Activated CD4-positive, alpha-beta memory T cell treated with anti-CD3 and anti-CD28 coated beads, Interleukin-2, amount 10 ng/mL, durations not matched to agents 7 days and 5 days (primary cell): Measurements from ENCODE around the gene TMEM186. TPM values are rescaled to one million over a fixed set of nuclear protein-coding genes. Genes with fewer than 3 reads are reported as not detected.
A peak's percentile ranks its signal among the peaks of the same experiment; 100 is the strongest.
"Not testable (repeated sequence)": the region's sequence is repeated elsewhere in the genome, so short reads cannot be mapped to it uniquely, and the experiment has no call there.

Experiments
- CTCF ChIA-PET: fragments of 350-600 bp; sonication (Branson Sonifier 250); formaldehyde crosslinking; loops from one replicate; lab custom pipeline; 2021; ENCODE audit warnings: antibody characterized with exemption, inconsistent platforms; lab: Charles Lee
- POLR2A ChIA-PET: fragments of 350-600 bp; sonication (Branson Sonifier 250); formaldehyde crosslinking; loops from one replicate; lab custom pipeline; 2021; ENCODE audit warnings: antibody characterized with exemption; lab: Charles Lee
- DNase-seq: peaks from one replicate; pipeline ENCODE4 v3.0.0-alpha.2; 2020
- H3K27ac Mint-ChIP-seq: one replicate; pipeline ENCODE4 v1.8.0; 2021; ENCODE audit warnings: mild to moderate bottlenecking, mixed read lengths
- H3K27me3 Mint-ChIP-seq: one replicate; pipeline ENCODE4 v1.8.0; 2021; ENCODE audit warnings: mixed read lengths
- H3K36me3 Mint-ChIP-seq: one replicate; pipeline ENCODE4 v1.8.0; 2021; ENCODE audit warnings: low read depth, mixed read lengths
- H3K4me1 Mint-ChIP-seq: one replicate; pipeline ENCODE4 v1.8.0; 2021; ENCODE audit warnings: mixed read lengths
- H3K4me3 Mint-ChIP-seq: one replicate; pipeline ENCODE4 v1.8.0; 2021; ENCODE audit warnings: mild to moderate bottlenecking, mixed read lengths
- H3K9me3 Mint-ChIP-seq: one replicate; pipeline ENCODE4 v1.8.0; 2021; ENCODE audit warnings: mixed read lengths
- total RNA-seq, 2 experiments: library from RNA; stranded (reverse); gene quantifications; one replicate each; pipeline ENCODE4 v1.2.3, GENCODE V29; 2021

The TMEM186 gene
- 10 to 100 TPM; 12.2 to 12.6 TPM for total RNA-seq

GRCh38 chr16:8797364-8798173, at the start of gene TMEM186, which contains the start of gene PMM2:
TMEM186 (minus strand) TSS chr16:8797639; CDS start chr16:8797614, 25 bp downstream.
PMM2 (plus strand) TSS chr16:8797839; CDS start chr16:8797883, 44 bp downstream.
- Mint-ChIP-seq H3K27me3 (no peaks in the 10 kb centered on the region), H3K4me1 (peaks cover 38% of the 10 kb centered on the region), H3K9me3 (no peaks in the 10 kb centered on the region), H3K36me3 (peaks cover 18% of the 10 kb centered on the region), H3K4me3 (peak within 1 kb of the TSS; percentile 93), H3K27ac (peak within 1 kb of the TSS; percentile 71)
- ChIA-PET POLR2A (interaction anchor here (0.6 to 4.1 kb wide), 16 partner anchors 10 to 339 kb away, joined by 3 to 67 read pairs (median 5); partner anchors contain the start of genes CARHSP1 and HAPSTR1), CTCF (interaction anchor here (0.8 to 2.7 kb wide), 7 partner anchors 9 to 230 kb away, joined by 3 to 16 read pairs (median 3); partner anchors contain the start of genes CARHSP1 and LITAFD)
- DNase-seq = peak; percentile 97

- H3K27me3 Mint-ChIP-seq = no peaks in the 10 kb centered on the region
- CTCF ChIA-PET = interaction anchor here (0.7 to 1.5 kb wide), 2 partner anchors 30 to 162 kb away, joined by 3 to 4 read pairs; no protein-coding TSS in a partner anchor
- H3K4me1 Mint-ChIP-seq = peaks cover 35% of the 10 kb centered on the region
- no peak for DNase-seq
- peak overlapping the region; percentile 44 for H3K27ac Mint-ChIP-seq
- H3K36me3 Mint-ChIP-seq = peaks cover 59% of the 10 kb centered on the region
- H3K4me3 Mint-ChIP-seq = no peak overlapping the region
- H3K9me3 Mint-ChIP-seq = no peaks in the 10 kb centered on the region
- POLR2A ChIA-PET = interaction anchor here (1.0 kb wide), 1 partner anchor 14 kb away, joined by 3 read pairs; no protein-coding TSS in a partner anchor
Measured at GRCh38 chr16:8847145-8847544, 49.7 kb upstream of the TMEM186 start.

GRCh38 chr16:8846401-8846932, 49.0 kb upstream of the TMEM186 start:
- Mint-ChIP-seq H3K36me3 (peaks cover 58% of the 10 kb centered on the region), H3K4me3 (no peak overlapping the region), H3K27me3 (no peaks in the 10 kb centered on the region), H3K4me1 (peaks cover 39% of the 10 kb centered on the region), H3K27ac (no peak overlapping the region), H3K9me3 (no peaks in the 10 kb centered on the region)
- ChIA-PET POLR2A (no interaction called here), CTCF (interaction anchor here (1.5 kb wide), 1 partner anchor 162 kb away, joined by 3 read pairs; no protein-coding TSS in a partner anchor)
- no peak for DNase-seq

GRCh38 chr16:8845699-8846298, 48.4 kb upstream of the TMEM186 start:
- POLR2A ChIA-PET = no interaction called here
- CTCF ChIA-PET = interaction anchor here (1.5 kb wide), 1 partner anchor 163 kb away, joined by 3 read pairs; no protein-coding TSS in a partner anchor
- no peak overlapping the region for H3K4me3 Mint-ChIP-seq

GRCh38 chr16:8843296-8843695, 45.9 kb upstream of the TMEM186 start:
- DNase-seq, H3K9me3 Mint-ChIP-seq, CTCF ChIA-PET, POLR2A ChIA-PET, H3K27me3 Mint-ChIP-seq, H3K27ac Mint-ChIP-seq: not testable (repeated sequence)
- H3K4me1 Mint-ChIP-seq = peaks cover 18% of the 10 kb centered on the region
- H3K36me3 Mint-ChIP-seq = peaks cover 38% of the 10 kb centered on the region
- peak overlapping the region; percentile 33 for H3K4me3 Mint-ChIP-seq

More at GRCh38 chr16:8845699-8846298, 48.4 kb upstream of the TMEM186 start:
- DNase-seq = no peak
- H3K9me3 Mint-ChIP-seq = no peaks in the 10 kb centered on the region
- H3K36me3 Mint-ChIP-seq = peaks cover 54% of the 10 kb centered on the region
- H3K27ac Mint-ChIP-seq = no peak overlapping the region
- peaks cover 33% of the 10 kb centered on the region for H3K4me1 Mint-ChIP-seq
- H3K27me3 Mint-ChIP-seq = no peaks in the 10 kb centered on the region

- H3K27me3 Mint-ChIP-seq, H3K9me3 Mint-ChIP-seq, CTCF ChIA-PET, DNase-seq, POLR2A ChIA-PET: not testable (repeated sequence)
- peak overlapping the region; percentile 75 for H3K27ac Mint-ChIP-seq
- peaks cover 31% of the 10 kb centered on the region for H3K36me3 Mint-ChIP-seq
- peak overlapping the region; percentile 56 for H3K4me3 Mint-ChIP-seq
- peaks cover 18% of the 10 kb centered on the region for H3K4me1 Mint-ChIP-seq
Measured at GRCh38 chr16:8842016-8842415, 44.6 kb upstream of the TMEM186 start.

- H3K27me3 Mint-ChIP-seq, CTCF ChIA-PET: not testable (repeated sequence)
- peaks cover 20% of the 10 kb centered on the region for H3K36me3 Mint-ChIP-seq
Measured at GRCh38 chr16:8837594-8837993, 40.2 kb upstream of the TMEM186 start.

GRCh38 chr16:8836797-8837196, 39.4 kb upstream of the TMEM186 start:
- Mint-ChIP-seq H3K4me1 (peaks cover 26% of the 10 kb centered on the region), H3K36me3 (peaks cover 20% of the 10 kb centered on the region)
- POLR2A ChIA-PET, H3K9me3 Mint-ChIP-seq, CTCF ChIA-PET, H3K4me3 Mint-ChIP-seq, DNase-seq, H3K27ac Mint-ChIP-seq, H3K27me3 Mint-ChIP-seq: not testable (repeated sequence)

More at GRCh38 chr16:8837594-8837993, 40.2 kb upstream of the TMEM186 start:
- DNase-seq, H3K9me3 Mint-ChIP-seq, POLR2A ChIA-PET, H3K4me3 Mint-ChIP-seq, H3K27ac Mint-ChIP-seq: not testable (repeated sequence)
- peaks cover 27% of the 10 kb centered on the region for H3K4me1 Mint-ChIP-seq

GRCh38 chr16:8832717-8833105, 35.3 kb upstream of the TMEM186 start:
- peaks cover 55% of the 10 kb centered on the region for H3K36me3 Mint-ChIP-seq
- peak overlapping the region; percentile 34 for H3K27ac Mint-ChIP-seq
- peaks cover 29% of the 10 kb centered on the region for H3K4me1 Mint-ChIP-seq
- no peaks in the 10 kb centered on the region for H3K9me3 Mint-ChIP-seq
- no peak overlapping the region for H3K4me3 Mint-ChIP-seq
- DNase-seq = no peak
- H3K27me3 Mint-ChIP-seq = no peaks in the 10 kb centered on the region
- ChIA-PET CTCF (no interaction called here), POLR2A (interaction anchor here (1.0 to 1.3 kb wide), 2 partner anchors 32 to 36 kb away, joined by 3 to 4 read pairs; partner anchors contain the start of gene CARHSP1)

- DNase-seq = no peak
- no peaks in the 10 kb centered on the region for H3K9me3 Mint-ChIP-seq
- H3K27me3 Mint-ChIP-seq = no peaks in the 10 kb centered on the region
- POLR2A ChIA-PET = interaction anchor here (1.0 to 1.3 kb wide), 2 partner anchors 31 to 36 kb away, joined by 3 to 4 read pairs; partner anchors contain the start of gene CARHSP1
- CTCF ChIA-PET = interaction anchor here (1.1 kb wide), 1 partner anchor 20 kb away, joined by 3 read pairs; no protein-coding TSS in a partner anchor
- no peak overlapping the region for H3K4me3 Mint-ChIP-seq
- H3K36me3 Mint-ChIP-seq = peaks cover 56% of the 10 kb centered on the region
- peak overlapping the region; percentile 34 for H3K27ac Mint-ChIP-seq
- peaks cover 29% of the 10 kb centered on the region for H3K4me1 Mint-ChIP-seq
Measured at GRCh38 chr16:8831871-8832716, 34.7 kb upstream of the TMEM186 start.

GRCh38 chr16:8831450-8831849, 34.0 kb upstream of the TMEM186 start:
- DNase-seq = no peak
- Mint-ChIP-seq H3K9me3 (no peaks in the 10 kb centered on the region), H3K4me1 (peaks cover 29% of the 10 kb centered on the region), H3K4me3 (no peak overlapping the region), H3K27me3 (no peaks in the 10 kb centered on the region), H3K27ac (no peak overlapping the region), H3K36me3 (peaks cover 59% of the 10 kb centered on the region)
- ChIA-PET CTCF (interaction anchor here (1.1 kb wide), 1 partner anchor 20 kb away, joined by 3 read pairs; no protein-coding TSS in a partner anchor), POLR2A (interaction anchor here (1.0 to 1.3 kb wide), 2 partner anchors 31 to 37 kb away, joined by 3 to 4 read pairs; partner anchors contain the start of gene CARHSP1)
